CD4-positive, alpha-beta T cell (primary cell): Measurements from ENCODE around the gene CNTN6. TPM values are rescaled to one million over a fixed set of nuclear protein-coding genes. Genes with fewer than 3 reads are reported as not detected.

Experiments
- ATAC-seq: fragments of 200-7000 bp; cut with Tn5 transposase; one replicate; pipeline ENCODE4 v1.10.0; 2022; ENCODE audit warnings: mild to moderate bottlenecking; ENCODE audit not compliant: poor library complexity
- CTCF ChIA-PET: fragments of 350-600 bp; sonication (Branson Sonifier 250); formaldehyde crosslinking; loops from one replicate; lab custom pipeline; 2021; ENCODE audit warnings: antibody characterized with exemption, inconsistent platforms; lab: Charles Lee
- POLR2A ChIA-PET: fragments of 350-600 bp; sonication (Branson Sonifier 250); formaldehyde crosslinking; loops from one replicate; lab custom pipeline; 2021; ENCODE audit warnings: antibody characterized with exemption, inconsistent platforms; lab: Charles Lee
- DNase-seq, 14 experiments: peaks; one replicate each; pipeline ENCODE4 v3.0.0-alpha.2; 2013 to 2020; ENCODE audit warnings: mixed read lengths in 2 of 14
- H3K27ac ChIP-seq, 2 donors: one replicate each; pipeline versions ENCODE4 v1.5.1 to v1.7.0; 2013; ENCODE audit warnings: low read length in 2 of 2, low read depth in 1 of 2, mild to moderate bottlenecking in 1 of 2
- H3K27me3 ChIP-seq, 2 experiments: 1 replicate in 1 of 2; 2 replicates in 1 of 2; pipeline versions ENCODE4 v1.6.1 to v1.7.0; 2013; ENCODE audit warnings: low read length in 2 of 2, control low read depth in 1 of 2, mild to moderate bottlenecking in 1 of 2, moderate library complexity in 1 of 2; ENCODE audit not compliant: insufficient read depth in 2 of 2, control insufficient read depth in 1 of 2
- H3K36me3 ChIP-seq: one replicate; pipeline ENCODE4 v1.6.1; 2013; ENCODE audit warnings: low read length, control low read depth; ENCODE audit not compliant: insufficient read depth
- H3K4me1 ChIP-seq: one replicate; pipeline ENCODE4 v1.6.1; 2013; ENCODE audit warnings: low read length, control low read depth; ENCODE audit not compliant: insufficient read depth
- H3K4me3 ChIP-seq: one replicate; pipeline ENCODE4 v1.5.1; 2013; ENCODE audit warnings: mild to moderate bottlenecking, low read length, moderate library complexity
- H3K9me3 ChIP-seq, 2 experiments: 1 replicate in 1 of 2; 2 replicates in 1 of 2; pipeline versions ENCODE4 v1.6.1 to v1.7.0; 2013; ENCODE audit warnings: low read length in 2 of 2, mild to moderate bottlenecking in 2 of 2, control low read depth in 1 of 2, moderate library complexity in 1 of 2; ENCODE audit not compliant: control insufficient read depth in 1 of 2, insufficient read depth in 1 of 2
- H3K27ac Mint-ChIP-seq: one replicate; pipeline ENCODE4 v1.8.0; 2020; ENCODE audit warnings: mixed read lengths
- H3K27me3 Mint-ChIP-seq: one replicate; pipeline ENCODE4 v1.8.0; 2021; ENCODE audit warnings: mixed read lengths
- H3K36me3 Mint-ChIP-seq: one replicate; pipeline ENCODE4 v1.8.0; 2021; ENCODE audit warnings: low read depth, mixed read lengths
- H3K4me1 Mint-ChIP-seq: one replicate; pipeline ENCODE4 v1.8.0; 2021; ENCODE audit warnings: low read depth, mixed read lengths
- H3K4me3 Mint-ChIP-seq: one replicate; pipeline ENCODE4 v1.8.0; 2020; ENCODE audit warnings: mild to moderate bottlenecking, mixed read lengths
- H3K9me3 Mint-ChIP-seq: one replicate; pipeline ENCODE4 v1.8.0; 2020; ENCODE audit warnings: mixed read lengths
- intact Hi-C, 2 experiments: fragments of 100-400 bp; cut with DNase I in 1 of 2; cut with micrococcal nuclease in 1 of 2; formaldehyde crosslinking; loops; one replicate each; pipeline versions ENCODE4 v1.15.1 to v1.9.0; 2023 to 2025; cut with DNase I, micrococcal nuclease
- total RNA-seq, 174 experiments: library from RNA in 2 of 174; stranded (reverse) in 2 of 174; gene quantifications; one replicate each; pipeline ENCODE4 v1.2.3 and lab custom pipeline; 2021 to 2026
- TF ChIP-seq, protein P1 (sequence below): fragments of 200-600 bp; IDR thresholded peaks from one replicate; pipeline ENCODE4 v1.8.0; 2022; ENCODE audit warnings: antibody characterized with exemption, mild to moderate bottlenecking

Gene CNTN6
- total RNA-seq, 2 experiments from 2014 or later, result not detected

DNA sequence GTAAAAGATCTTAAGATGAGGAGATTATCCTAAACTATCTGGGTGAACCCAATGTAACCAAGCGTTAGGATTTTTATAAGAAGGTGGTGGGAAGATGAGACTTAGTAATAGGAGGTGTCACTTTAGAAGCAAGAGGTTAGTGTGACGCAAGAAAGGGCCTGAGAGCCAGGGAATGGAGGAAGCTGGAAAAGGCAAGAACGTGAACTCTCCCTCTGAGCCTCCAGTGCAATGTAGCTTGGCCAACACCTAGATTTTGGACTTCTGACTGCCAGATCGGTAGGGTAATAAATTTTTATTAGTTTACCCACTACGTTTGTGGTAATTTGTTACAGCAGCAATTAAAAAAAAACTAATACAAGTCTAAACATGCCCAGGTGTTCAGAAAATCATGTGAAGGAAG lies 20.8 kb upstream of the CNTN6 start:
- peaks cover 4% of the 10 kb centered on the region for H3K9me3 Mint-ChIP-seq
- no peak overlapping the region for H3K4me3 Mint-ChIP-seq
- TF ChIP-seq, protein P1, sequence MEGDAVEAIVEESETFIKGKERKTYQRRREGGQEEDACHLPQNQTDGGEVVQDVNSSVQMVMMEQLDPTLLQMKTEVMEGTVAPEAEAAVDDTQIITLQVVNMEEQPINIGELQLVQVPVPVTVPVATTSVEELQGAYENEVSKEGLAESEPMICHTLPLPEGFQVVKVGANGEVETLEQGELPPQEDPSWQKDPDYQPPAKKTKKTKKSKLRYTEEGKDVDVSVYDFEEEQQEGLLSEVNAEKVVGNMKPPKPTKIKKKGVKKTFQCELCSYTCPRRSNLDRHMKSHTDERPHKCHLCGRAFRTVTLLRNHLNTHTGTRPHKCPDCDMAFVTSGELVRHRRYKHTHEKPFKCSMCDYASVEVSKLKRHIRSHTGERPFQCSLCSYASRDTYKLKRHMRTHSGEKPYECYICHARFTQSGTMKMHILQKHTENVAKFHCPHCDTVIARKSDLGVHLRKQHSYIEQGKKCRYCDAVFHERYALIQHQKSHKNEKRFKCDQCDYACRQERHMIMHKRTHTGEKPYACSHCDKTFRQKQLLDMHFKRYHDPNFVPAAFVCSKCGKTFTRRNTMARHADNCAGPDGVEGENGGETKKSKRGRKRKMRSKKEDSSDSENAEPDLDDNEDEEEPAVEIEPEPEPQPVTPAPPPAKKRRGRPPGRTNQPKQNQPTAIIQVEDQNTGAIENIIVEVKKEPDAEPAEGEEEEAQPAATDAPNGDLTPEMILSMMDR, result no peak
- Histone ChIP-seq H3K4me1 (no peaks in the 10 kb centered on the region), H3K9me3 (peaks cover 0 to 4% of the 10 kb centered on the region in 2 experiments), H3K27me3 (no peaks in the 10 kb centered on the region), H3K36me3 (no peaks in the 10 kb centered on the region), H3K27ac (no peak overlapping the region), H3K4me3 (no peak overlapping the region)
- DNase-seq, result no peak
- CTCF ChIA-PET, result no interaction called here
- POLR2A ChIA-PET, result no interaction called here
- H3K36me3 Mint-ChIP-seq, result no peaks in the 10 kb centered on the region
- no peak overlapping the region for H3K27ac Mint-ChIP-seq
- no peaks in the 10 kb centered on the region for H3K4me1 Mint-ChIP-seq
- no peaks in the 10 kb centered on the region for H3K27me3 Mint-ChIP-seq
- intact Hi-C loops, result no loop called here
- no peak for ATAC-seq

- ATAC-seq (no peak), DNase-seq (no peak)
- no peaks in the 10 kb centered on the region for H3K4me1 ChIP-seq
- no peaks in the 10 kb centered on the region for H3K36me3 ChIP-seq
- intact Hi-C loops, result no loop called here
- TF ChIP-seq, protein P1, result no peak
- Mint-ChIP-seq H3K36me3 (no peaks in the 10 kb centered on the region), H3K27me3 (no peaks in the 10 kb centered on the region), H3K9me3 (peaks cover 4% of the 10 kb centered on the region), H3K4me3 (no peak overlapping the region), H3K4me1 (no peaks in the 10 kb centered on the region), H3K27ac (no peak overlapping the region)
- CTCF ChIA-PET, result no interaction called here
- POLR2A ChIA-PET, result no interaction called here
- no peak overlapping the region for H3K27ac ChIP-seq
- H3K27me3 ChIP-seq, result no peaks in the 10 kb centered on the region
- H3K9me3 ChIP-seq, result no peaks in the 10 kb centered on the region
- H3K4me3 ChIP-seq, result no peak overlapping the region
Measured at GRCh38 chr3:1079662-1080061, 13.2 kb upstream of the CNTN6 start.

GRCh38 chr3:1082108-1082507 lies 10.7 kb upstream of the CNTN6 start:
- CTCF ChIA-PET, result no interaction called here
- Mint-ChIP-seq H3K4me1 (no peaks in the 10 kb centered on the region), H3K36me3 (no peaks in the 10 kb centered on the region), H3K4me3 (no peak overlapping the region), H3K27me3 (no peaks in the 10 kb centered on the region), H3K9me3 (peaks cover 2% of the 10 kb centered on the region), H3K27ac (no peak overlapping the region)
- Histone ChIP-seq H3K36me3 (no peaks in the 10 kb centered on the region), H3K9me3 (no peaks in the 10 kb centered on the region), H3K27me3 (no peaks in the 10 kb centered on the region), H3K27ac (no peak overlapping the region), H3K4me3 (no peak overlapping the region), H3K4me1 (no peaks in the 10 kb centered on the region)
- ATAC-seq (no peak), DNase-seq (no peak)
- POLR2A ChIA-PET, result no interaction called here
- intact Hi-C loops, result no loop called here
- TF ChIP-seq, protein P1, result no peak
